ENCODE results near the gene SPTB.

The SPTB gene

GRCh38 chr14:64880221-64881121 is 764 bp upstream of the SPTB start:
- DNase-seq, result no peak

GRCh38 chr14:64878837-64879634 is 671 bp downstream of the SPTB start:
- no peak for DNase-seq

- DNase-seq, result no peak
Observed at GRCh38 chr14:64877846-64878245, 1.9 kb downstream of the SPTB start.

- no peak for DNase-seq
Observed at GRCh38 chr14:64875350-64875749, 4.4 kb downstream of the SPTB start.

- no peak for DNase-seq
Observed at GRCh38 chr14:64873506-64874219, 6.0 kb downstream of the SPTB start.

- no peak for DNase-seq
Observed at GRCh38 chr14:64871344-64871743, 8.4 kb downstream of the SPTB start.

GRCh38 chr14:64870160-64870559 is 9.5 kb downstream of the SPTB start:
- DNase-seq, result no peak

- DNase-seq, result no peak
Observed at GRCh38 chr14:64868841-64869240, 10.9 kb downstream of the SPTB start.

- DNase-seq, result no peak
Observed at GRCh38 chr14:64868379-64868778, 11.3 kb downstream of the SPTB start.

GRCh38 chr14:64867182-64867581 is 12.5 kb downstream of the SPTB start:
- DNase-seq, result no peak

GRCh38 chr14:64865992-64866391 is 13.7 kb downstream of the SPTB start:
- no peak for DNase-seq

- DNase-seq, result no peak
Observed at GRCh38 chr14:64865109-64865508, 14.6 kb downstream of the SPTB start.

- DNase-seq, result no peak
Observed at GRCh38 chr14:64864258-64864657, 15.4 kb downstream of the SPTB start.

GRCh38 chr14:64861916-64862315 is 17.8 kb downstream of the SPTB start:
- no peak for DNase-seq

GRCh38 chr14:64860039-64860438 is 19.7 kb downstream of the SPTB start:
- DNase-seq, result no peak

GRCh38 chr14:64857979-64858744 is 21.5 kb downstream of the SPTB start:
- DNase-seq, result no peak

GRCh38 chr14:64856529-64857445 is 22.9 kb downstream of the SPTB start:
- DNase-seq, result no peak

- no peak for DNase-seq
Observed at GRCh38 chr14:64855721-64856528, 23.8 kb downstream of the SPTB start.

- DNase-seq, result no peak
Observed at GRCh38 chr14:64850369-64851137, 29.2 kb downstream of the SPTB start.

Data from fibroblast of skin of abdomen (primary cell).